GM19324 (cell line): ENCODE data around the gene ATP6V0E1.

Experiments
- ATAC-seq: cut with Tn5 transposase; IDR thresholded peaks from one replicate; pipeline ENCODE4 v1.9.1; 2021; ENCODE audit warnings: mild to moderate bottlenecking, moderate library complexity; ENCODE audit not compliant: unreplicated experiment, low FRiP score

Gene ATP6V0E1

GRCh38 chr5:172954751-172955159 lies 28.8 kb upstream of the ATP6V0E1 start:
- ATAC-seq: no peak

DNA sequence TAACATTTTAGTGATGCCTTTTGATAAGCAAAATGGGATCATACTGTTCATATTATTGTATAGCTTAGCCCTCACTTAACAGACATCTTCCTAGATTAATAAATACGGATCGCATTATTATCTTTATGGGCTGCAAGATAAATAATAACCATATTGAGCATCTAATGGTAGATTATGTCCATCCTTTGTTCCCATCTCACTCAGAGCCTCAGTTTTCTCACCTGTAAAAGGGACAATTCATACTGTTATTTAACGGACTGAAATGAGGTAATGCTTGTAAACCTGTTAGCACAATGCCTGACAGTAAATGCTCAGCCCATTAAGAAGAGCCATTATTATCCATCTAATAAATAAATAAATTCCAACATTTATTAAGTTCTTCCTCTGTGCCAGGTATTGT lies 27.3 kb upstream of the ATP6V0E1 start:
- ATAC-seq: no peak

DNA sequence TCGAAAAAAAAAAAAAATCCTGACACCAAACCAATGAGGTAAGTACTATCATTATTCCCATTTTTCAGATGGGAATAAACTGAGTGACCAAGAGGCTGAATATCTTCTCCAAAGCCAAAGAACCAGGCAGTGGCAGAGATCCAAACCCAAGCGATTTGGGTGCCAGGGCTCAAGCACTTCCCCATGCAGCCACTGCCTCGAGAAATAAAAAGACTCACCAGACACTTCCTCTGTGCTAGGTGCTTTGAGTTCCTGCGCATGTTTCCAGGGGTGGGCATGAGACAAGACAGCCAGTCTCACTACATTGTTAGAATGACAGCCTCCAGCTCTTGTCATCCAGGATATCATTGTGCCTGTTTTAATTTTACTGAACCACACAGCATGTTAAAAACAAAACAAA lies 26.6 kb upstream of the ATP6V0E1 start:
- ATAC-seq: no peak

- no peak for ATAC-seq
Measured at GRCh38 chr5:172957458-172957857, 26.1 kb upstream of the ATP6V0E1 start.

- peak; percentile 59 for ATAC-seq
Measured at GRCh38 chr5:172958331-172959046, 25.1 kb upstream of the ATP6V0E1 start.

- no peak for ATAC-seq
Measured at GRCh38 chr5:172959824-172960799, 23.5 kb upstream of the ATP6V0E1 start.

- ATAC-seq: no peak
Measured at GRCh38 chr5:172969921-172970320, 13.7 kb upstream of the ATP6V0E1 start.

DNA sequence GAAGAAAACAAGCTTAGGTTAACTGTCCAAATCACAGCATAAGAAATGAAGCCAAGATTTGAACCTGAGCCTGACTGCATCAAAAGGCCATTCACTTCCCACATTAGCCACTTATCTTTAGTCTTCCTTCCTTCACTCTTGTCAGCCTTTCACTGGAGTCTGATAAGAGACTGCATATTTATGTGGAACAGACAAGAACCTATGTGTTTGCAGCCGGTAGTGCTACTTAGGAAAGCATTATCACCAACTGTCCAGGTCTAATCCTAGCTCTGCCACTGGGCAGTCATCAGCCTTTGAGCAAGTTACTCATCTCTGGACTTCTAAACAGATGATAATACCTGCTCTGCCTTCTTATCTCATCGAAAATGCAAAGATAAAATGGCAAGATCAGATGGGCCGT lies 12.1 kb upstream of the ATP6V0E1 start:
- ATAC-seq: no peak

DNA sequence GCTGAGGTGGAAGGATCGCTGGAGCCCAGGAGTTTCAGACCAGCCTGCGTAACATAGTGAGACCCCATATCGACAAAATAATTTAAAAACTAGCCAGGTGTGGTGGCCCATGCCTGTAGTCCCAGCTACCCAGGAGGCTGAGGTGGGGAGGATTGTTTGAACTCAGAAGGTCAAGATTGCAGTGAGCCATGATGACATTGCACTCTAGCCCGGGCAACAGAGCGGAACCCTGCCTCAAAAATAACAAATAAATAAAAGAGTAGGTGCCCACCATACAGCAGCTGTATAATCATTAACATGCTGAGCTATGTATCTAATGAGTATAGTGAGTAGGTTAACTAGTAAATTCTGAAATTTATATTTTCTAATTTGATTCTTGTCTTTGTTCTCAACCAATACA lies 11.0 kb upstream of the ATP6V0E1 start:
- ATAC-seq: no peak

DNA sequence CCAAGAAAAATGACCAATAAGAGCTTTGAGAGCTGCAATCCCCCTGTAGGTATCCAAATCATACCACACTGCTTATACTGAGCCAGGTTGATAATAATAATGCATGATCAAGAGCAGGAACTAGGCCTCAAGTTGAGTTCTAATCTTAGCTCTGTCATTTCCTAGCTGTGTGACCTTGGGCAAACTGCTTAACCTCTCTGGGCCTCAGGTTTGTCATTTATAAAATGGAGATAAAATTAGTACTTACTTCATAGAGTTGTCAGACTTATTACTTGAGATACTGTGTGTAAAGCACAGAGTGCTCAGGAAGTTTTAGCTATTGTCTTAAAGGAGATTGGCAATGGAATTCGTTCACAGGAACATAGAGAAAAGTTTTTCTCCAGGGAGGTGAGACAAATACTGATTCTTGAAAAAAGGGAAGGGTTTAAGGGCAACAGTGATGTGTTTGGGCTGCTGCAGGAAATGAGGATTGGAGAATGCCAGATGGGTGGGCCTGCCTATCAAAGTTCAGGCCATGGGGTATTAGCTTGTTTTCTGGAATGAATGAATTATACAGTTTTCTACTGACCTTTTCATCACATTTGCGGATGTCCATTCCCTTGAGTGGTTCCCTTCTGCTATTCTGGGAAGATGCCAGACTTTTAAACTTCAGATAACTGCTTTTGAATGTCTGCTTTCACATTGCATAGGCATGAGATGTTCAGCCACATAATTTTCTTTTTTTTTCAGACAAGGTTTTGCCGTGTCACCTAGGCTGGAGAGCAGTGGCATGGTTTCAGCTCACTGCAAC lies 10.2 kb upstream of the ATP6V0E1 start:
- ATAC-seq: no peak

DNA sequence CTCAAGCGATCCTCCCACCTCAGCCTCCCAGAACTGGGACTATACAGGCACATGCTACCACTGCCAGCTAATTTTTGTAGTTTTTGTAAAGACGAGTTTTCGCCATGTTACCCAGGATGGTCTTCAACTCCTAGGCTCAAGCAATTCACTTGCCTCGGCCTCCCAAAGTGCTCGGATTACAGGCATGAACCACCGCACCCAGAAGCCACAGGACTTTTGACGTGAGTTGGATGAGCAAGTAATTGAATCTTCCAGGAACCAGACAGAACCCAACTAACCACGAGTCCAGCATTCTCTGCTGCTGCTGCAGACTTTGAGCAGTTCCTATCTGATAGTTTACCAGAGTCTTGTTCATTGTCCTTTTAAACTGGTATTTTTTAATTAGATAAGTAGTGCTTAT lies 9.6 kb upstream of the ATP6V0E1 start:
- no peak for ATAC-seq

GRCh38 chr5:172975289-172975688 lies 8.3 kb upstream of the ATP6V0E1 start:
- ATAC-seq: no peak

GRCh38 chr5:172979778-172980177 lies 3.8 kb upstream of the ATP6V0E1 start:
- ATAC-seq: no peak

- ATAC-seq: no peak
Measured at GRCh38 chr5:172981931-172982330, 1.6 kb upstream of the ATP6V0E1 start.

DNA sequence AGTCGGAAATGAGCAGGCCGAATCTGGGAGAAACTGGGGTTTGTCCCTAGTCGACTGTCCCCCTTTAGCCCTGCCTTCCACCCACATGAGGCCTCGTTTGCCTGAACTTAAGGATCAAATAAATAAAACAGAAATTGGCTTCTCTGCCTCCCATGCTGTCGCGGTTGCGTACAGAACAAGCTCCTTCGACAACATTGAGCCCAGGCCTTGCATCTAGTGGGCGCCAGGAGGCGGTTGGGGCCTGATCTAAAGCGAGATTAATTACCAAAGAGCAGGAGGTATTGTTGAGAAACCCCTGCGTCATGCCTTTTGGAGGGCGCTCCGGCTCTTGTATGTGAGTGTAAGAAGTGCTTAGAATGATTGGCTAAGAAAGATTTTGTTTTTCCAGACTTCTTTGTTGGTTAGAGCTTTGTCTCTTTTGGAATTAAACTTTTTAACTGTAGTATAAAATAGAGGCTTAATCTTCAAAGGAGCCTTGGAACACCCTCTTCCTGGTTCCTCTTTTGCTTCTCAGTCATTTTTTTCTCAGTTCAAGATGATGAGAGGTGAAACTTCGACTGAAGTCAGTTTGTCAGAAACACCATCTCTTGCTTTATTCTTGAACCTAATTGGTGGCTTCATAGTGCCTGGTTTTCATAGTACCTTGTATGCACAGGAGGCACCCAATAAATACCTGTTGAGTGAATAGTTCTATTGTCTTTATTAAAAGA lies 828 bp downstream of the ATP6V0E1 start:
- ATAC-seq: peak; percentile 51

DNA sequence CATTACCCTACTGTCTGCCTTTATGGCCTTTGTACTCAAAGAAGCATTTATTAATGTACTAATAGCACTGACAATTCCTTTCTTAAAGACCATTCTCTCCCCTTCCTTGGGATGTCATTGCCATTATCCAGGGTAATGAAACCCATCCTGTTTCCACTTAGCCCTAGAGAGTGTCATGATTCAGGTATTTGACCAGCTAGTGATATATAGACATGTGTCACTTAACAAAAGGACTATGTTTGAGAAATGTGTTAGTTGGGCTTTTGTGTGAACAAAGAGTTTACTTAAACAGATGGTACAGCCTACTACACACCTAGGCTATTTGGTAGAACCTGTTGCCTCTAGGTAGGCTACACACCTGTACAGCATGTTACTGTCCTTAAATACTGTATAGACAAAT lies 2.0 kb downstream of the ATP6V0E1 start:
- no peak for ATAC-seq

DNA sequence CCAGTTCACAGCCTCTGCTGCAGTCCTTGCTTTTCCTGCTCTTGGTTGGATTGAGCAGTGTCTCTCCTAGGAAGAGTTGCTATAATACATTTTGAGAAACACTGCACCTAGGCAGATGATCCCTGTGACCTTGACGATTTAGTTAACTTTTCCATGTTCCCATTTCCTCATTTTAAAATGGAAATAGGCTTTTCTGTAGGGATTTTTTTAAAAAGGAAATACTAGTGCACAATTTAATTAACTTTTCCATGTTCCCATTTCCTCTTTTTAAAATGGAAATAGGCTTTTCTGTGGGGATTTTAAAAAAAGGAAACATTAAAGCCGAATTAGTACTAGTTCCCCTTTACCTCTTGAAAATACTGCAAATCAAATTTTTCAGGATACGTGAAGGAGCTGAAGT lies 4.7 kb downstream of the ATP6V0E1 start:
- no peak for ATAC-seq

GRCh38 chr5:172990776-172991175 lies 7.2 kb downstream of the ATP6V0E1 start:
- no peak for ATAC-seq

DNA sequence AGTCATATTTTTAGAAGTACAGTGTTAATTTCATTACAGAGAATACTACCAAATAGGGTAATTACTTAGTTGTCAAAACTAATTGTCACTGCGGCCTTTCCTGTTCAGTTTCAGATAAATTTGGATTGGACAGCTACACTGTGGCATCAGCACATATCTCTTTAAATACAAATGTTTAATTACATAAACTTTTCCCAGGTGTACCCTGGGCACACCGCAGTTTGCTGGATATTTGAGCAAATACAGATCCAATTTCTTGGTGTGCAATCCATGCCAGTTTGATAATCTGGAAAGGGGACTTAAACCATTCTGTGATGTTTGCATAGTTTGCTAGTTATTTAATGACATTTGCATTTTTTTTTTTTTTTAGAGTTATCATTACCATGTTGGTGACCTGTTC lies 10.8 kb downstream of the ATP6V0E1 start:
- ATAC-seq: no peak

DNA sequence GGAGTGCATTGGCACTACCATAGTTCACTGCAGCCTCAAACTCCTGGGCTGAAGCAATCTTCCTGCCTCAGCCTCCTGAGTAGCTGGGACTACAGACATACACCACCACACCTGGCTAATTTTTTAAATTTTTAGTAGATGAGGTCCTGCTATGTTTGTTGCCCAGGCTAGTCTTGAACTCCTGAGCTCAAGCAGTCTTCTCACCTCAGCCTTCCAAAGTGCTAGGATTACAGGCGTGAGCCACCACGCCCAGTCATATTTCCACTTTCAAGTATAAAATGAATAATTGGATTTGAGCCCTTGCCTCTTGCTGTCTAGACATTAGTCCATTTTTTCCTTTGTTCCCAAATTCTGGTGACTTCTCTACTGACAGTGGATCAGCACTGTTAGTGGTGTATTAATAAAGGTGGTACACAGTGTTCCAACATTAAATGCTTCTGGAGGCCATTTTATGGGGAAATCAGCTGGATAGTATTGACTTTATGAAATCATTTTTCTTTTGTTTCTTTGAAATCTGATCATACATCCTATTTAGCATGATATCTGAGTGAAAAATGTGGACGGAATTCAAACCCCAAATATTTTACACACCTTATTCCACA lies 15.9 kb downstream of the ATP6V0E1 start:
- ATAC-seq: no peak
